Stimulated activated CD4-positive, alpha-beta T cell treated with anti-CD3 and anti-CD28 coated beads, TNF-alpha, amount 100 ng/mL, for 48 hours (primary cell): ENCODE measurements around the gene ACTL6A.
"Not testable (repeated sequence)": the region's sequence is repeated elsewhere in the genome, so short reads cannot be mapped to it uniquely, and the experiment has no call there.

Experiments
- DNase-seq, 3 donors: peaks; one replicate each; pipeline ENCODE4 v3.0.0-alpha.2; 2020; ENCODE audit warnings: low read depth in 3 of 3

The ACTL6A gene

GRCh38 chr3:179562591-179563270 is at the start of gene ACTL6A:
Gene ACTL6A, plus strand, starts transcription at chr3:179562926. Its CDS starts 167 bp downstream, at chr3:179563093.
- peak; percentile 99 for DNase-seq

GRCh38 chr3:179513862-179514261 is 48.9 kb upstream of the ACTL6A start:
- DNase-seq = no peak

DNA sequence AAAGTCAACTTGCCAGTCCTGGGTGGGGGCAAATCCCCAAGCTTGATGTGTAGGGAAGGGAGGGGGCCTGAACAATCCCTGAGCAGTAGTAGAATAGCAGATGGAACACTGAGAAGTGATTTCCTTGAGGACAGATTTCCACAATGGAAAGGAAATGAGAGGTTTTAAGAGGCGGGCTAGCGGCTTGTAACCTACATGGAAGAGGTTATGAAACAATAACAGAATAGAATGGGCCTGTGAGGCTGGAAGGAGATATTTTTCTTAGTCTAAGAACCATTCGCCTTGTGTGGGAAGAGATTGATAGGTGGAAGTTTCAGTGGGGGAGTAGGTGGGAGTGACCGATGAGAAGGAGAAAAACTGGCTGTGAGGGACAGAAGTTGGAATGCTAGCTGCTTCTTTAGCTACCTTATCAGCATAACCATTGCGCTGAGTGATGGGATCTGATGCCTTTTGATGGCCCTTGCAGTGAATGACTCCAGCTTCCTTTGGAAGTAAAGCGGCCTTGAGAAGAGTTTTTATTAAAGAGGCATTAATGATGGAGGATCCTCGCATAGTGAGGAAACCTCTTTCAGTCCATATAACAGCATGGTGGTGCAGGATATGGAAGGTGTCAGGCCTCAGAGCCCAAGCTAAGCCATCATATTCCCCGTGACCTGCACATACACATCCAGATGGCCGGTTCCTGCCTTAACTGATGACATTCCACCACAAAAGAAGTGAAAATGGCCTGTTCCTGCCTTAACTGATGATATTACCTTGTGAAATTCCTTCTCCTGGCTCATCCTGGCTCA is 46.1 kb upstream of the ACTL6A start:
- DNase-seq = not testable (repeated sequence)

DNA sequence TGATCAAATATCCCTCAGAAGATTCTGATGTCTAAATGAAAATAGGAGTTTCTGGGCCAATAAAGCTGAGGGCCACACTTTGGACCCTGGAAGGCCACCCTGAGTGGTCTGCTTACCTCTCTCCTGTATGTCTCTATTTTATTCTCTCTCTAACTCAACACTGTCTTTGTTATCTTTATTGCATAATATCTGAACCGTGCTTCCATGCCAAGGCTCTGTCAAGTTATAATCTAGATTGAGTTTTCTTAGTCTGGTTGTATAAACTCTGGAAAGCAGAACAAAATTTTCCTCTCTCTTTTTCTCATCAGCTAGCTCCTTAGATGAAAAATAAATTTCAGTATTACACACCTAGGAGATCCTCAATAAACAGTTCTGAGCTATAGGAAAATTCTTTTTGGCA is 36.2 kb upstream of the ACTL6A start:
- DNase-seq = no peak

GRCh38 chr3:179526989-179527391 is 35.7 kb upstream of the ACTL6A start:
- DNase-seq = no peak

- no peak for DNase-seq
These were observed 34.0 kb upstream of the ACTL6A start for GRCh38 chr3:179528772-179529171.

DNA sequence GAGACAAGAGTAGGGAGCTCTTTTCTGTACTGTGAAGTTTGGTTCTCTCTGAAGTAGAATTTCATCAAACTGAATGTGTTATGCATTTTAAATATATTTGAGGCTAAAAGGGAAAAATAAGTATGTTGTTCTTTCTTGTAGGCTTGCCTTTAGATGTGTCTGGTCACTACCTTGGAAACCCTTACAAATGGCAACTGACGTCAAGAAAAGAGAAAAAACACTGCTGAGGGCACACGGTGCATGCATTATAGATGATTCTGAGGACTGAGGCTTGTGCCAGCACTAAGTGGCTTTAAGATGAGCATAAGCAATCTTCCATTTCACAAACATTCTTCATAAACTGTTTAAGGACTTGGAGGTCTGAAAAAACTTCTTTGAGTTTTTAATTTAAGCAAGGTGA is 31.1 kb upstream of the ACTL6A start:
- no peak for DNase-seq

GRCh38 chr3:179533274-179533673 is 29.5 kb upstream of the ACTL6A start:
- no peak for DNase-seq

DNA sequence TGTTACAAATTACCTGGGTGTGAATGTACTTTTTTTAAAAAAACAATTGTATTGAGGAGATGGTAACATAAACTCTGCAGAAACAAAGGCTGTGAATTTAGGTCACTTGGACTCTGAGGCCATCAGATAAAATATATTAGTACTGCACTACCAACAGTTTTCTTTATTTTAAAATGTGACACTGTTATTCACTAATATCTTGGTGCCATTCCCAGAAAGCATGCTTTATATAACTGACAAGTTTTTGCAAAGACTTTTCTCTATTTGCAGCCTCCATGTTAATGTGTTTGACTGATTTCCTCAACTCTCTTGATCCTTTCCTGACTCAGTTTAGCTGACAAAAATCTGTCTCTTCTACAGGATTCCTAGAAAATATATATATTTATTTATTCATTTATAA is 26.5 kb upstream of the ACTL6A start:
- no peak for DNase-seq

DNA sequence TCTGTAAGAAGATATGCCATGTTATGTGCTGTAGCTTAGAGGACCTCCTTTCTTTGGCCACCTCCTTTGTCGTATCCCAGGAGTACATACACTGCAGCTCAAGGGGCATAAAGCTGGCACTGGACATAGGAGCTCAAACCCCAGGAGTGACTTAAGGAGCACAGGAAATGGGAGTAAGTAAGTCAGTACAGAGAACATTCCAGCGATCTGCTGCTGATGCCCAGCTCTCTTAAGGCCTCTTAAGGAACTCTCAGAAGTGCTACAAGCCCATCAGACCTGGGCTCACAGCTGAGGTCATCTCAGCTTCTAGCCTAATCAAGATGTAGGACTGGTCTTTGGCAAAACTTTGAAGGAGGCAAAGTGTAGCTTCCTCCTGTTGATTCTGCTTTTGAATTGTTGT is 21.6 kb upstream of the ACTL6A start:
- no peak for DNase-seq

GRCh38 chr3:179541596-179541995 is 21.1 kb upstream of the ACTL6A start:
- DNase-seq = no peak

DNA sequence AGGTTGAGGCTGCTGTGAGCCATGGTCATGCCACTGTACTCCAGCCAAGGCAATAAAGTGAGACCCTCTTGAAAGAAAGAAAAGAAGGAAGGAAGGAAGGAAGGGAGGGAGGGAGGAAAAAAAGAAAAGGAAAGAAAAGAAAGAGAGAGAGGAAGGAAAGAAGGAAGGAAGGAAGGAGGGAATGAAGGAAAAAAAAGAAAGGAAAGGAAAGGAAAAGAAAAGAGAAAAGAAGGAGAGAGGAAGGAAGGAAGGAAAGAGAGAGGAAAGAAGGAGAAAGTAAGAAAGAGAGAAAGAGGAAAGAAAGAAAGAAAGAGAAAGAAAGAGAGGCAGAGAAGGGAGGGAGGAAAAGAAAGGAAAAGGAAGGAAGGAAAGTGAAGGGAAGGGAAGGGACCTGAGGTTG is 20.4 kb upstream of the ACTL6A start:
- DNase-seq = no peak

DNA sequence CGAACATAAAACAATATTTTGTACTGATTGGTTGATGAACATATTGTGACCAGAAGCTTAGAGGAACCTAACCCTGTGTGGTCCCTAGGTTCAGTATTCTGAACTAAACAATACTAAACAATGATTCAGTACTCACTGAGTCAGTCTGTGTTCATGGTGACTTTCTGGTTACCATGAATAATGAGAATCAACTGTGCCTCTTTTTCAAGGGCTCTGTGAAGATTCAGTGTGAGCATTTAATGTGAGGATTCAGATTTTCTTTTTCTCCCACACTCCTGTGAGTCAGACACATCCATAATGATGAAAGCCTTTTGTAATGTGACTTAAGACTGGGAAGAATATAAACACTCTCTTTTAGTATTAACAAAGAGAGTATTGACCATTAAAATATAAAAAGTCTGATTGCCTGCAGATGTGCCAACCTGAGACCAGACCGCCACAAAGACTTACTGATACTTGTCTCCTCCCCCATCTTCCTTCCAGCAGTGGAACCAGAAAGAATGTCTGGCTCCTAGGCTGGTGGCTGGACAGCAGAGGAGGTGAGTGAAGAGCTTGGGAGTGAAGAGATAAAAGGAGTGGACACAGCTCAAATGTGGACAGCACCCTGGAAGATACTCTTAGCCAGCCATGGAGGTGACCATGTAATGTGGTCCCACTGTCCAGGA is 17.6 kb upstream of the ACTL6A start:
- no peak for DNase-seq

- DNase-seq = no peak
These were observed 15.9 kb upstream of the ACTL6A start for GRCh38 chr3:179546814-179547241.

DNA sequence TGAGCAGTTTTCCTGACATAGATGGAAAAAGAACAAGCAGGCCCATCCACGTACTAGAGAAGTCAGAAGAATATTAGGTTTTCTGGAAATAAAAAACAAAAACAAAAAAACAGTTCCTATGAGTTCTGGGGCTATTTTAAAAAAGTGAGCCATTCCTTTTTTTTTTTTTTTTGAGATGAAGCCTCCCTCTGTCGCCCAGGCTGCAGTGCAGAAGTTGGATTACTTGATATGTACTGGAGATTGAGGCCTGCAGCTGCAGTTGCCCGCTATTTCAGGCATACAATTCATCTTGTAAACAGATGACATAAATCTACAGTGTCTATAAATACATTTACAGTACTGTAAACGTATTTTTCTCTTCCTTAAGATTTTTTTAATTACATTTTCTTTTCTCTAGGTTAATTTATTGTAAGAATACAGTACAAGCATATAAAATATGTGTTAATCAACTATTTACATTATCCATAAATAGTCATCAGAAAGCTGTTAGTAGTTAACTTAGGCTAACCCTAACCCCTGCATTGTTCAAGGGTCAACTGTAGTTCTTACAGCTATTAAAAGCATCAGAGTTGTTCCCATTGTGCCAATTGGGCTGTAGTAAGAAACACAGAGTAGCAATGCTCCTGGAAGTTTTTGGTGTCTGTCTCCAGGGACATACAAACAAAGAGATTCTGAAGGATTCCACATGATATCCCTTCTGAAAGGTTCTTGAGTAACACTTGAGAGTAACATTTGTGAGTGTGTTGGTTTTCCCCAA is 11.2 kb upstream of the ACTL6A start:
- DNase-seq = no peak

- peak; percentile 20 to 24 (median 24) for DNase-seq
These were observed 3.9 kb upstream of the ACTL6A start for GRCh38 chr3:179558742-179559364.

GRCh38 chr3:179560791-179561190 is 1.9 kb upstream of the ACTL6A start:
- DNase-seq = no peak

GRCh38 chr3:179563271-179563783 is 601 bp downstream of the ACTL6A start:
- DNase-seq = peak; percentile 50 to 68 (median 55)

GRCh38 chr3:179565496-179565895 is 2.8 kb downstream of the ACTL6A start:
- DNase-seq = no peak

- DNase-seq = no peak
These were observed 18.3 kb downstream of the ACTL6A start for GRCh38 chr3:179580992-179581391.

- DNase-seq = no peak
These were observed 26.4 kb downstream of the ACTL6A start for GRCh38 chr3:179589143-179589542.
